Stimulated activated CD4-positive, alpha-beta T cell treated with anti-CD3 and anti-CD28 coated beads, TNF-alpha, amount 100 ng/mL, for 24 hours (primary cell): ENCODE data around the gene MYZAP.

ENCODE experiments used
- DNase-seq, 3 experiments: peaks; one replicate each; pipeline ENCODE4 v3.0.0-alpha.2; 2020; ENCODE audit warnings: low read depth in 3 of 3

MYZAP gene

DNA sequence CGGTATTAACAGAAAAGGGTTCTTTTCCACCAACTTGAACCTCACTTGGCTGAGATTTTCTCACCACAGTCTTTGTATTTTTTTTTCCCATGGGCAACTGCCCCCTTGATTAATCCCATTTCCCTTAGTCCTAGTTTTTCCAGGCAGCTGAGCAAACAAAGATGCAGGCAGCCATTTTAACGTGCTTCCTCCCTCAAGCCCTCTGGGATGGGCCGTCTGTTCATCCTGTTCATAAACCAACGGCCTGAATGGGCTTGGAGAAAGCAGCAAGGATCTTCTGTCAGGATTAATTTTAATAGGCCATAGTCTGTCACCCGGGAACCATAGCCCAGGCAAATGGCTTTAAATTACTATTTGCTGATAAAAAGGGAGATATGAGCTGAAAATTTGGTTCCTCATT is 104.4 kb downstream of the MYZAP start:
- DNase-seq, result no peak

- DNase-seq, result no peak
Observed at GRCh38 chr15:57697588-57697987, 105.9 kb downstream of the MYZAP start.

GRCh38 chr15:57698243-57698642 is 106.5 kb downstream of the MYZAP start:
- no peak for DNase-seq

DNA sequence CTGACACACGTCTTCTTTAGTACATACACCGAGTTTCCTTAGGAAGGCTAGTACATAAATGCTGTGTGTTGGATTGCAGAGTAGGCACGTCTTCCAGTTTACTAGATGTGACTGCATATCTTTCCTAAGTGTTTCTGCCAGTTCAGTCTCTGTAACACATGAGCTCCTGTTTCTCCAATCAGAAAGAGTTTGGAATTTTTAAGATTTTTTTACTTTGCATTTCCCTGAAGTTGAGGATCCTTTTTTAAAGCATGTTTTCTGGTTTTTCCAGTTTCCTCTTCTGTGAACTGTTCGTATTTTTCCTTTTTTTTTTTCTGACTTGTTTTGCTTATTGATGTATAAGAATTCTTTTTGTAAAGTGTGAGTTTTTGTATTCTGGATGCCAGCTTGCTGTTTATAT is 107.3 kb downstream of the MYZAP start:
- no peak for DNase-seq

GRCh38 chr15:57703387-57703786 is 111.7 kb downstream of the MYZAP start:
- no peak for DNase-seq

DNA sequence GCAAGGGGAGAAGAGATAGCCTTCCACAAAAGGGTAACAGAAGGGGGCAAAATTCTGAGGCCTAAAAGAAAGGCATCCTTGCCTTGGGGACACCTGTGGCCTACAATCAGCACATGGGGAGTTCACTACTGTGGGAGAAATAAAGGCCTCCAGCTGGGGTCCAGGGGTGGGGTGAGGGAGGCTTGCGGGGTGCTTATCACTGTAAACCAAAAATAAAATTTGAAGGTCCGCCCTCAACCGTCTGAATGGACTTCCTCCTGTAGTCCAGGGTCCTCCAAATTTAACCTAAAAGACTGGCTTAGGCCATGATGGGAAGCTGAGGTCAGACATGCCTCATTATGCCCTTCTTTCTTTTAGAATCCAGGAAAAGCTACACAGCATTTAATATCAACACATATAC is 112.7 kb downstream of the MYZAP start:
- no peak for DNase-seq

DNA sequence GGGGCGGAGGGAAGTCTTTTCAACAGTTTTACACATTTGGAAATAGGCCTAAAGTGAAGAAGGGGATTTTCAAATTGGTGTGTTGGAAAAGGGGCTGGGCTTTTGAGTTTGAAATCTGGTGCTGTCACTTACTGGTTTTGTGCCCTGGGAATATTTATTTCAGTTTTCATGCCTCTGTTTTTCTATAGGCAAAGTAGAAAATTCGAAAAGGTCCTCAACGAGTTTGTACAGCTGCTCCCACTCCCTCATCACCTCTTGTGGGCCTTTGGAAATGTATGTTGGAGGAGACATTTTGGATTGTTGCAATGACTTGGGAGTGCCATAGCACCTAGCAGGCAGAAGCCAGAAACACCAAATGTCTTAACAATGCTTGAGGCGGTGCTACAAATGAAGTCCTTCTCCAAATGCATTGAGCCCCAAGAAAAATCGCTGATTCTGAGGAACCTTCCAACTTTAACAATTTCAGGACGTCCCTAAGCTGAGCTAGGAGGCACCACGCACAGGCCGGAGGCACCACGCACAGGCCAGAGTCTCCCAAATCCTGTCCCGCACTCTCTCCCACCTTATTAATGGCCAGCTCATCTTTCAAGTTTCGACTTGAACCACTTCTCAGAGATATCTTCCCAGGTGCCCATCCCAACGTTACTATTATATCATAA is 114.2 kb downstream of the MYZAP start:
- no peak for DNase-seq

GRCh38 chr15:57706405-57707209 is 114.9 kb downstream of the MYZAP start, which contains the start of gene POLR2M:
TSS of gene POLR2M (plus strand) at chr15:57706714. CDS start at chr15:57706843, 129 bp downstream.
- peak; percentile 79 to 89 (median 87) for DNase-seq

DNA sequence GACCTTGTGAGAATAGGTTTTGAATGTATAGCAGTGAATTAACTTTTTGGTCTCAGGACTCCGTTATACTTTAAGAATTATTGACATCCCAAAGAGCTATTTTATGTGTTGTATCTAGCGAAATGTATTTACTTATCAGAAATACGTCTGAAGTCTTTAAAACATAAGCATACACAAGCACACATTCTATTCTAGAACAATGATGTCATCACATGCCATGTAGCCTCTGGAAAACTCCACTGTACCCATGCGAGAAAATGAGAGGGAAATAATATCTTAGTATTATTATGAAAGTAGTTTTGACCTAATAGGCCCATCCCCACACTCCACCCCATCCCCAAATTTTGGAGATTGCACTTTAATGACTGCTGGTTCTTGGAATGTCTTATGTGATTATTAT is 116.3 kb downstream of the MYZAP start:
- DNase-seq, result no peak

DNA sequence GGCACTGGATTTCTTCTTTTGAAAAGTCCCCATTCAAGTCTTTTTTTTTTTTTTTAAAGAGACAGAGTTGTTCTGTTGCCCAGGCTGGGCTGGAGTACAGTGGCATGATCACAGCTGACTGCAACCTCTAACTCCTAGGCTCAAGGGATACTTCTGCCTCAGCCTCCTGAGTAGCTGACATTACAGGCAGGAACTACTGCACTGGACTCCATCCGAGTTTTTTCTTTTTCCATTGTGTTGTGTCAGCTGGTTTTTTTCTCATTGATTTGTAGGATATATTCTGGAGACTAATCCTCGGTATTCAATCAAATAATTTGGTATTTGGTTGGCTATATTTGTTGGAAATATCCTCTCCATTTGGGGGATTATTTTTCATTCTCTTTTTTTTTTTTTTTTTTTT is 126.6 kb downstream of the MYZAP start:
- no peak for DNase-seq

DNA sequence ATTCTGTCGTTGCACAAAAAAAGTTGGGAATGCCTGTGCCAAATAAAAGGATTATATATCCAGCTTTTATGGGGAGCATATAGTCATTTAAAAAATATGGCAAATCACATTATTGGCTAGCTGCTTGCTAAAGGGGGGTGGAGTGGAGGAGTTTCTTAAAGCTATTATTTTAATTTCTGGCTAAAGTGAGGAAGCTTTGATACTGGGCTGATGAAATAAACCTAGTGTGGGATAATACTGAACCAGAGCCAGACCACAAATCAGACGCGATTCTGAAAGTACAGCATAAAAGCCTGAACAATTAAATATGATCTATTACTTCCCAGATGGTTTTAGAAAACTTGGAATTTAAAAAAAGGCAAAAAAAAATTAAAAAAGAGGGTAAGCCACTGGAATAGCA is 129.2 kb downstream of the MYZAP start:
- no peak for DNase-seq

DNA sequence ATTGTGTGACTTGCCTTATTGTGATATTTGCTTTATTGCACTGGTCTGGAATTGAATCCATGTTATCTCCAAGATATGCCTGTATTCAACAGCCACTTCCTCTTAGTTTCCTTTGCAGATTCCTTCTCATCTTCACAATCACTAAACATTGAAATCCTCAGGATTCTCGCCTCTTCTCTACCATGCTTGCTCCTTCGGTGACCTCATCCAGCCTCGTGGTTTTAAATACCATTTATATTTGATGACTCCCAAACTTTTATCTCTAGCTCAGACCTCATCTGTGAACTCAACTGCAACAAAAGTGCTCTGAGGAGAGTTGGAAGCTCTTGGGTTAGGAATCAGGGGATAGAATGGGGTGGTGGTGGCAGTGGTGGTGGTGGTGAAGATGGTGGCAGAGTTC is 134.7 kb downstream of the MYZAP start:
- DNase-seq, result no peak

DNA sequence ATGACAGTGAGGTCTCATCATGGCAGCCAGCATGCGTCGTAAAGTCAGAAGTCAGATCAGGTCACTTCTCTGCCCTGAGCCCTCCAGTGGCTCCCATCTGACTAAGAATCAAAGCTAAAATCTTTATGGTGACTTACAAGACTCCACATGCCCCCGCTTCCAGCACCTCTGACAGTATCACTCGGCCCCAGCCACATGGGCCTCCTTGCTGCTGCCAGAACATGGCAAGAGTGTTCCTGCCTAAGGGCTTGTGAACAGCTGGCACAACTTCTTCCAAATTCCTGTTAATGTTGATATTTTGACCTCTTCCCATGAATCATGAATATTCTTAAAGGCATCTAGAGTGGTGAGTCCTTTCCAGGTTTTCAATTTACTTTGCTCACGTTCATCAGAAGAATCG is 135.3 kb downstream of the MYZAP start:
- no peak for DNase-seq

DNA sequence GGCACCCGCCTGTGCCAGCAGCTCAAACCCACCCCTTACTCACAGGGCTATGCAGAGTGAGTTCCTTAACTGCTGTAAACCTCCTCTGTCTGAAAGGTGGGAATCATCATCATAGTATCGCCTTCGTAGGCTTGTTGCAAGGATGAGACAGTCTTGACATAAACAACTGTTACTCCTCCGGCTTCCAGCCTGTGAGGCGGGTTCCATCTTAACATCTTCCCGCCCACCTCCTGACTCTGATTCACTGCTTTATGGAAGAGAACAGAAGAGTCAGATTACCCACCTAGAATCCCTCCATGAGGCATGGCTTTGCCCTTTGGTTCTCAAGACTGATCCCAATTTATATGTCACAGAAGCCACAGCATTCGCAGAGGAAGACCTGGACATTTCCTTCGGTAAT is 136.7 kb downstream of the MYZAP start:
- DNase-seq, result no peak

- DNase-seq, result no peak
Observed at GRCh38 chr15:57730876-57731275, 139.2 kb downstream of the MYZAP start.

- DNase-seq, result no peak
Observed at GRCh38 chr15:57731530-57732103, 139.9 kb downstream of the MYZAP start.

DNA sequence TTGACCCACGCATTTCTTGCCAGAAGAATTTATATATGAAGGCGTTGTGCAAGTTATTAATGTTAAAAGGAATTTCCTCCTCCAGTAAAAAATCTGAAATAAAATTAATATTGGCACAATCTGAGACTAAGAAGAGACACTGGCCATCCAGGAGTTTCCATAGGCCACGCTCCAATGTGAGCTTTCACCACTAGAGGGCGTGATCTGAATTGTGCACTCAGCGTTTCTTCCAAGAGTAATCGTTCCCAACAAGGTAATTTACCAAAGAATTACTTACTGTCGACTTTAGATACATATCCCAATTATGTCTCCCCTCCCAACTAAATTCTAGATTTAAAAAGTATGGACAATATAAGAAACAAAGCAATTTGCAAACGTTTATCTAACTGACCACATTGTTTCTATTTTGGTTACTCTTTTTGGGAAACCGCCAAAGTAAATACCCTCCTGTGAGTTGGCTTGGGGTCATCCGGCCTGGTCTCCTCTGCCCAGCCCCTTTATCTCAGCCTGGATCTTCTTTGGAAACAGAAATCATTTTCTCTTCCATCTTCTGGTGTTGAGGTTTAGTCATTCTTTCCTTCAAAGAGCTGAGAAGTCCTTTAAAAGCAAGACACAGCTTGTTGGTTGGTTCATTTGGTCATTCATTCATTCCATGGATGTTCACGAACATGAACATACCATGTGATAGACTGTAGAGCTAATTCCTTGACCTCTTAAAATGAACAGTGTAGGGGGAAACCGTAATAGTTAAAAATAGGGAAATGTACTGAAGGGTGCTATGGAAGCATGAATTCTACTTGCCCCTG is 141.0 kb downstream of the MYZAP start:
- DNase-seq, result peak; percentile 28 to 36 (median 28)

DNA sequence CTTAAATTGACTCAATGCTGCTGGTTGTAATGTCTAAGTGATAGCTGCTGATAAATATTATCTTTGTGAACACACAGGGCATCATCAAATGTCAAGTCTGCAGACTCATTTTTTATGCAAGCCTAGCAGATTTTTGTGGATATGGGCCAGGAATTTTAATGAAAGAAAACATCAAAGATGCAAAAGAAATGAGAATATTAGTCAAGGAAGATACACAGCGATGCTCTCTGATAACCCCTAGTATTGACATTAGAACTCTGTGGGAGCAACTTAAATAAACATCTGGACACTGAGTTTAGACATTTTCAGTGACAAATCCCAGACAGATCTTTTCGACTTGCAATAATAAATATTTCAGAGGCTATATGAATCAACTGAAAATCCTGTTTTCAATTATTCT is 143.2 kb downstream of the MYZAP start:
- DNase-seq, result no peak
